ENCODE data around the gene MARCHF6.
"Not testable (repeated sequence)": the region's sequence is repeated elsewhere in the genome, so short reads cannot be mapped to it uniquely, and the experiment has no call there.

MARCHF6 gene

GRCh38 chr5:10352430-10353240 lies 860 bp upstream of the MARCHF6 start:
- ATAC-seq, result peak; percentile 27

DNA sequence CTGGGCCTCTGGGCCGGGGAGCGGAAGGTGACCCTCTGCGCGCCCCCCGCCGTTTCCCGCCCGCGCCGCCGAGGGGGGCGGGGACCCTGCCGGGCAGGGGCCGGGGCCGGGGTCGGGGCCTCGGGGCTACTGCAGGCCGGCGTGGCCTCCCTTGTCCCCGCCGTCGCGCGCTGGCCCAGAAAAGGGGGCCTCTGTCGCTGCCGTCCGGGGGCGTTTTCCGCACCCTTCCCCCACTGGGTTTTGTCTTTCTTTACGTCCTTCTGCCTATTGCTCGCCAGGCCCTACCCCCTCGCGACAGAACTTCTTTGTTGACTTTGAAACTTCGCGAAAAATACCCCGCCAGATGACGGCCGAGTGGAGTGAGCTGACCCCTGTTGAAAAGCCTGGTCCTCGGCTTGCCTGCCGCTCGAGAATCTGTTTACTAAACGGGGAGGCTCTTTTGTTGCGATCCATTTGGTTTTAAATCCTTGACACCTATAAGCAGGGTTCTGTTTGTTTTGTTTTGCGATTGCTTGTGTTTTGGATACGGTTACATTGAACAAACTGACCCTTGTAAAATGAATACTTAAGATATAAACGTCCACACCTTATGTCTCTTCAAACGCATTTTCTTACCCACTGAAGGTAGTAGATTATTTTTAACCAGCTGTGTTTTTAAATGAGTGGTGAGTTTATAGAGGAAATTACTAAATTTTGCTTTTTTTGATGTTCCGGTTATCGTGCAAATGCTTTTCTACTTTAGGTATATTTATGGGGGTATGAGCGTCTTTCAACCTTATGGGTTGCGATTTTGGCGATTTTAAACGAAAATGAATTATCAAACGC lies 765 bp downstream of the MARCHF6 start:
- H3K9me3 Mint-ChIP-seq, result no peaks in the 10 kb centered on the region
- peak overlapping the region; percentile 98 for H3K4me3 Mint-ChIP-seq
- peaks cover 53% of the 10 kb centered on the region for H3K4me1 Mint-ChIP-seq
- peaks cover 10% of the 10 kb centered on the region for H3K36me3 Mint-ChIP-seq (ENCODE audit: low read depth)
- DNase-seq (peak; percentile 59), ATAC-seq (no peak)
- peak overlapping the region; percentile 97 for H3K27ac Mint-ChIP-seq
- no peaks in the 10 kb centered on the region for H3K27me3 Mint-ChIP-seq

More at GRCh38 chr5:10352430-10353240, 860 bp upstream of the MARCHF6 start:
- H3K36me3 Mint-ChIP-seq (ENCODE audit: low read depth), result peaks cover 8% of the 10 kb centered on the region
- peak; percentile 35 for DNase-seq
- H3K4me3 Mint-ChIP-seq, result peak overlapping the region; percentile 90
- H3K27me3 Mint-ChIP-seq, result no peaks in the 10 kb centered on the region
- peaks cover 42% of the 10 kb centered on the region for H3K4me1 Mint-ChIP-seq
- H3K27ac Mint-ChIP-seq, result peak overlapping the region; percentile 97
- no peaks in the 10 kb centered on the region for H3K9me3 Mint-ChIP-seq

DNA sequence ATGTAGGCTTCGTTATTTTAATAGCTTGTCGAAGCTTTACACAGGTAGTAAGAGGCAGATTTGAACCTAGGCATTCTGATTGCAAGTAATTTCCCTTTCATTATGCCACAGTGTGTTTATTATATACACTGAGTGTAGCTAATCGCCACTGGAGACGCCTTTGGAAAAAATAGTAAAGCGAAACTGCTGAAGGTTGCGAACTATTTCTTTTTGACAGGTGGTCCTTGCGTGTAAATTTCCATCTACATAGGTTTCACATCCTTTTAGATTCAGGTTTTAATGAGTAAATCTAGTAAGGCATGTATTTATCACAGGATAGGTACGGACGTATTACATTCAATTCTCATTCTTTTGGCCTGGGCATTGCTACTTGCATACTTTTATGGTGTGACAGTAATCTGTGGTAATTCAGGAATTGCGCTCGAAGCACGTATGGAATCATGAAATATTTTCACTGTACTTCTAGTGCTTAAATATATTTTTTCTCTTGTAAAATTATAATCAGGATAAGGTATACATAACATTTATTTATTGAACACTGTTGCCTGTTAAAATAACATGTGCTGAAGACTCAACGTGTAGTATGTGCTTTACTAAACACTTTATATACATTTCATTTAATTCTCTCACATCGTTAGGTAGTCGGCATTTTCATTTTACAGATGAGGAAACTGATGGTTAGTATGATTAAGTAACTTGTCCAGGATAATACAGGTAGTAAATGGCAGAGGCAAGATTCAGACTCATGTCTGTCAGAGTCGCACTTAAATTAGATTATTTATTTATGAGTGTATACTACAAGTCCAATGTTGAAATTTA lies 1.8 kb downstream of the MARCHF6 start:
- Mint-ChIP-seq H3K27me3 (no peaks in the 10 kb centered on the region), H3K27ac (peak overlapping the region; percentile 97), H3K4me3 (peak overlapping the region; percentile 98), H3K36me3 (ENCODE audit: low read depth) (peaks cover 10% of the 10 kb centered on the region), H3K4me1 (peaks cover 55% of the 10 kb centered on the region), H3K9me3 (no peaks in the 10 kb centered on the region)
- ATAC-seq, result peak; percentile 47
- no peak for DNase-seq

DNA sequence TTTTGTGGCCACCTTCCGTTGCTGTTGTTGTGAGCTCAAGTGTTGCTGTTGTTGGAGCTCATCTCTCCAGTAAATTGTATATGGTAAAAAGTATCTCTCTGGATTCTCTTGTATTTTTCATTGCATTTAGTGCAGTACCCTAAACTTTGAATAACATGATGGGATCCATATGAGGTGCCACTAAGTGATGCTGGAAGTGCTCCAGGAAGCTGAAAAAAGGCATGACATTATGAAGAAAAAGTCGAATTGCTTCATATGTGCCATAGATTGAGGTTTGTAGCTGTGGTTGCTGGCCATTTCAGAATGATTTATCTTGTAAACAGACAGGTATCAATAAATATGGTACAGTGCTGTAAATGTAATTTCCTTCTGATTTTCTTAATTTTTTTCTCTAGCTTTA lies 5.5 kb downstream of the MARCHF6 start:
- Mint-ChIP-seq H3K4me1 (peaks cover 69% of the 10 kb centered on the region), H3K9me3 (no peaks in the 10 kb centered on the region), H3K27me3 (no peaks in the 10 kb centered on the region), H3K4me3 (no peak overlapping the region), H3K27ac (no peak overlapping the region), H3K36me3 (ENCODE audit: low read depth) (peaks cover 13% of the 10 kb centered on the region)
- ATAC-seq, result no peak
- DNase-seq, result no peak

DNA sequence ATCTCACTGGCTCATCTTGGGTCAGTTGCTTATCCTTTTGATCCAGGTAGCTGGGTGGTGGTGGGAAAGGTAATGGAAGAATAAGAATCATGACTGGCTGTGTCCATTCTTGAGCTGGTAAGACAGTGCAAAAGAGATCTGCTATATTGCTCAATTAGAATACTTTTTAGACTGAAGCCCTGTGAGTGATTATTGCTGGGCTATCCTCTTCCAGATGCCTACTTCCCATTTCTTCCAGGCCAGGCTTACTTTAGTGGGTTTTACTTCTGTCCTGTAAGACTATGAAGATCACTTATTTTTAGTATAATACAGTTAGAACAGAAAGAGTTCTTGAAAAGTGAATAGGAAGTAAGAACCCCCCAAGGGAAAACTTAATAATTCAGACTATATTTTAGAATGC lies 7.2 kb downstream of the MARCHF6 start:
- ATAC-seq, result no peak
- H3K4me1 Mint-ChIP-seq, result peaks cover 70% of the 10 kb centered on the region
- H3K9me3 Mint-ChIP-seq, result no peaks in the 10 kb centered on the region
- H3K4me3 Mint-ChIP-seq, result no peak overlapping the region
- peaks cover 9% of the 10 kb centered on the region for H3K36me3 Mint-ChIP-seq (ENCODE audit: low read depth)
- no peak overlapping the region for H3K27ac Mint-ChIP-seq
- DNase-seq, result no peak
- H3K27me3 Mint-ChIP-seq, result no peaks in the 10 kb centered on the region

DNA sequence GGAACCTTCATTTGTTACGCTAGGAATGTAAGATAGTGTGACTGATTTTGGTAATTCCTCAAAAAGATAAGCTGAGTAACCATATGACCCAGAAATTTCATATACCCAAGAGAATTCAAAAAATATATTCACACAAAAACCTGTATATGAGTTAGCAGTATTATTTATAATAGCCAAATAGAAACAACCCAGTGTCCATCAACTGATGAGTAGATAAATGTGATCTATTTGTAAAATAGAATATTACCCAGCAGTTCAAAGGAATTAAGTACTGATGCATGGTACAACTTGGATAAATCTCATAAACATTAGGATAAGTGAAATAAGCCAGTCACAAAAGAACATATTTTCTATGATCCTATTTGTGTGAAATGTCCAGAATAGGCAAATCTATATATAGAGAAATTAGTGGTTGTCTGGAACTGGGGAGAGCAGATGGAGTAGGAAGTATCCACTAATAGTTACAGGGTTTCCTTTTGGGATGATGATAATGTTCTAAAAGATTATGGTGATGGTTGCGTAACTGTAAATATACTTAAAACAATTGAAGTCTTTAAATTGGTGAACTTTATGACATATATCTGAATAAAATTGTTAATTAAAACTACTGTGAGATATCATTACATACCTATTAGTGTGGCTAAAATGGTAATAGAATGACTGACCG lies 10.2 kb downstream of the MARCHF6 start:
- ATAC-seq (no peak), DNase-seq (no peak)
- Mint-ChIP-seq H3K27me3 (no peaks in the 10 kb centered on the region), H3K36me3 (ENCODE audit: low read depth) (peaks cover 8% of the 10 kb centered on the region), H3K4me3 (no peak overlapping the region), H3K4me1 (peaks cover 70% of the 10 kb centered on the region), H3K9me3 (no peaks in the 10 kb centered on the region), H3K27ac (no peak overlapping the region)

DNA sequence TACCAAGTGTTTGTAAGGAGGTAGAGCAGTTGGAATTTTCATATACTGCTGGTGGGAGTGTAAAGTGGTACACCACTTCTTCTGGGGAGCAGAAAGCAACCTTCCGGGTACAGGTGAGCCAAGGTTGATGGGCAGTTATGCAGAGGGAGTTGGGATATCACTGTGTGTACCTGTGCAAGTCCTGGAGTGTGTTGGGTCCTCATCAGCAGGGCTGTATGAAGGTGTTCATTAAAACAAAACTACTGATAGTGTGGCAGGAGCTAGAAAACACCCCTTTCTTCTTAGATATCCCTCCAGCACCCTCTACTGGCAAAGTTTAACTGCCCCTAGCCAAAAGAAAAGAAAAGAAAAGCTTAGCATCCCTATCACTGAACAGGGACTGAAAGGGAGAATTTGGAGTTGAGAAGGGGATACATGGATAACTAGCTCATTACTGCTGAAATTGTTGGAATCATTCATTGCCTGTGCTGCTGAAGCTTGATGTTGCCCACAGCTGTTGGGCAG lies 10.7 kb downstream of the MARCHF6 start:
- no peaks in the 10 kb centered on the region for H3K9me3 Mint-ChIP-seq
- peaks cover 71% of the 10 kb centered on the region for H3K4me1 Mint-ChIP-seq
- no peak for ATAC-seq
- H3K36me3 Mint-ChIP-seq (ENCODE audit: low read depth), result peaks cover 13% of the 10 kb centered on the region
- no peak overlapping the region for H3K27ac Mint-ChIP-seq
- no peaks in the 10 kb centered on the region for H3K27me3 Mint-ChIP-seq
- no peak for DNase-seq
- H3K4me3 Mint-ChIP-seq, result no peak overlapping the region

DNA sequence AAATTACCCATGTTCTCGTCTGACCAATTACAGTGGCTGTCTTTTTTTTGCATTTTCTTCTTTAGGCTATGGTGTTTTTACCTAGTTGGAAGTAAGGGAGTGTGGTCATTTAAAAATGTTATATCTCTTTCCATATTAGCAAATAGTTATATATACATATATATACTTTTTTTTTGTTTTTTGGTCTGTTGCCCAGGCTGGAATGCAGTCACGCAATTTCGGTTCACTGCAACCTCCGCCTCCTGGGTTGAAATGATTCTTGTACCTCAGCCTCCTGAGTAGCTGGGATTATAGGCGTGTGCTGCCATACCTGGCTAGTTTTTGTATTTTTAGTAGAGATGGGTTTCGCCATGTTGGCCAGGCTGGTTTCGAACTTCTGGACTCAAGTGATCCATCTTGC lies 12.3 kb downstream of the MARCHF6 start:
- Mint-ChIP-seq H3K4me1 (peaks cover 72% of the 10 kb centered on the region), H3K9me3 (no peaks in the 10 kb centered on the region), H3K27me3 (no peaks in the 10 kb centered on the region), H3K4me3 (no peak overlapping the region), H3K36me3 (ENCODE audit: low read depth) (peaks cover 18% of the 10 kb centered on the region), H3K27ac (no peak overlapping the region)
- ATAC-seq (no peak), DNase-seq (no peak)

GRCh38 chr5:10366310-10367272 lies 13.1 kb downstream of the MARCHF6 start:
- Mint-ChIP-seq H3K27ac (no peak overlapping the region), H3K27me3 (no peaks in the 10 kb centered on the region), H3K4me1 (peaks cover 73% of the 10 kb centered on the region), H3K36me3 (ENCODE audit: low read depth) (peaks cover 19% of the 10 kb centered on the region), H3K4me3 (no peak overlapping the region), H3K9me3 (no peaks in the 10 kb centered on the region)
- DNase-seq, result no peak
- ATAC-seq, result no peak

- no peak for DNase-seq
- Mint-ChIP-seq H3K4me1 (peaks cover 76% of the 10 kb centered on the region), H3K36me3 (ENCODE audit: low read depth) (peaks cover 19% of the 10 kb centered on the region), H3K27me3 (no peaks in the 10 kb centered on the region), H3K4me3 (no peak overlapping the region), H3K9me3 (no peaks in the 10 kb centered on the region), H3K27ac (peak overlapping the region; percentile 15)
- no peak for ATAC-seq
These were observed 14.1 kb downstream of the MARCHF6 start for GRCh38 chr5:10367579-10367978.

DNA sequence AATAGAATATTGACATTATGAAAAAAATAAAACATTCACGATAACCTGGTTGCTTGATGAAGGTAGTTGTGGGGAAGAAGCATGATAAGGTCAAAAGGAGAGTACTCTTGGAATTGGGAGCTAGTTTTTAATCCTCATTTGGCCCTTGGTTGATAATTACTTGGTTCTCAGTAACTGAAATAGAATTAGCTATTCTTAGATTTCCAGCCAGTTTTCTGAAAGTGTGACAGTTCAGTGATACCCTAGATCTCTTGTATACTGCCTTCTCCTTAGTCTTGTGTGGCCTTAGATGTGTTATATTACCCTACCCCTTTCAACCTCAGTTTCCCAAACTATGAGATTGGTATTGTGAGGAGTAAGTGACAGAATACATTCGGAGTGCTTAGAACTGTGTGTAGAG lies 17.4 kb downstream of the MARCHF6 start:
- Mint-ChIP-seq H3K27me3 (no peaks in the 10 kb centered on the region), H3K9me3 (no peaks in the 10 kb centered on the region), H3K4me1 (peaks cover 79% of the 10 kb centered on the region), H3K27ac (no peak overlapping the region), H3K4me3 (no peak overlapping the region), H3K36me3 (ENCODE audit: low read depth) (peaks cover 20% of the 10 kb centered on the region)
- no peak for DNase-seq
- ATAC-seq, result no peak

- peaks cover 82% of the 10 kb centered on the region for H3K4me1 Mint-ChIP-seq
- H3K27ac Mint-ChIP-seq, H3K4me3 Mint-ChIP-seq, ATAC-seq, H3K9me3 Mint-ChIP-seq, H3K27me3 Mint-ChIP-seq, DNase-seq: not testable (repeated sequence)
- H3K36me3 Mint-ChIP-seq (ENCODE audit: low read depth), result peaks cover 23% of the 10 kb centered on the region
These were observed 17.9 kb downstream of the MARCHF6 start for GRCh38 chr5:10371369-10371768.

Data from activated naive CD8-positive, alpha-beta T cell treated with anti-CD3 and anti-CD28 coated beads, Interleukin-2, amount 50 U/mL, for 24 hours (primary cell).